Testis (tissue), 2 donors: ENCODE data around the gene CCNY.

Experiments
- POLR2A ChIP-seq: fragments of 450-650 bp; IDR thresholded peaks from one replicate; pipeline ENCODE4 v1.6.1; 2017; ENCODE audit warnings: antibody characterized with exemption, mild to moderate bottlenecking, moderate library complexity
- TF ChIP-seq, protein P1 (sequence below), 3 experiments: fragments of 450-650 bp in 2 of 3; fragments of 200-600 bp in 1 of 3; sonication (generic) in 1 of 3; IDR thresholded peaks; one replicate each; pipeline ENCODE4 v1.5.1; 2016 to 2019; ENCODE audit warnings: antibody characterized with exemption in 3 of 3, mild to moderate bottlenecking in 2 of 3, moderate library complexity in 1 of 3

GRCh38 chr10:35584946-35585345 lies 248.6 kb downstream of the CCNY start:
- no peak for TF ChIP-seq POLR2A
- TF ChIP-seq, protein P1, sequence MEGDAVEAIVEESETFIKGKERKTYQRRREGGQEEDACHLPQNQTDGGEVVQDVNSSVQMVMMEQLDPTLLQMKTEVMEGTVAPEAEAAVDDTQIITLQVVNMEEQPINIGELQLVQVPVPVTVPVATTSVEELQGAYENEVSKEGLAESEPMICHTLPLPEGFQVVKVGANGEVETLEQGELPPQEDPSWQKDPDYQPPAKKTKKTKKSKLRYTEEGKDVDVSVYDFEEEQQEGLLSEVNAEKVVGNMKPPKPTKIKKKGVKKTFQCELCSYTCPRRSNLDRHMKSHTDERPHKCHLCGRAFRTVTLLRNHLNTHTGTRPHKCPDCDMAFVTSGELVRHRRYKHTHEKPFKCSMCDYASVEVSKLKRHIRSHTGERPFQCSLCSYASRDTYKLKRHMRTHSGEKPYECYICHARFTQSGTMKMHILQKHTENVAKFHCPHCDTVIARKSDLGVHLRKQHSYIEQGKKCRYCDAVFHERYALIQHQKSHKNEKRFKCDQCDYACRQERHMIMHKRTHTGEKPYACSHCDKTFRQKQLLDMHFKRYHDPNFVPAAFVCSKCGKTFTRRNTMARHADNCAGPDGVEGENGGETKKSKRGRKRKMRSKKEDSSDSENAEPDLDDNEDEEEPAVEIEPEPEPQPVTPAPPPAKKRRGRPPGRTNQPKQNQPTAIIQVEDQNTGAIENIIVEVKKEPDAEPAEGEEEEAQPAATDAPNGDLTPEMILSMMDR (IDR thresholded peaks at IDR 0.05), result no peak
